BLaER1 (cell line): Measurements from ENCODE around the gene CERK.

Source experiments
- H3K27ac ChIP-seq: shearing (Covaris generic); formaldehyde crosslinking; 2 replicates; pipeline ENCODE4 v1.8.1; 2022
- H3K27me3 ChIP-seq: shearing (Covaris generic); formaldehyde crosslinking; 2 replicates; pipeline ENCODE4 v1.8.1; 2022
- H3K36me3 ChIP-seq: shearing (Covaris generic); formaldehyde crosslinking; 2 replicates; pipeline ENCODE4 v1.8.1; 2022
- H3K4me1 ChIP-seq: shearing (Covaris generic); formaldehyde crosslinking; 2 replicates; pipeline ENCODE4 v1.8.1; 2022
- H3K4me2 ChIP-seq: shearing (Covaris generic); formaldehyde crosslinking; 2 replicates; pipeline ENCODE4 v1.8.1; 2022
- H3K4me3 ChIP-seq: shearing (Covaris generic); formaldehyde crosslinking; 2 replicates; pipeline ENCODE4 v1.8.1; 2022
- H3K9ac ChIP-seq: shearing (Covaris generic); formaldehyde crosslinking; 2 replicates; pipeline ENCODE4 v1.8.1; 2022
- H3K9me3 ChIP-seq: shearing (Covaris generic); formaldehyde crosslinking; 2 replicates; pipeline ENCODE4 v1.8.1; 2022
- H4K20me1 ChIP-seq: shearing (Covaris generic); formaldehyde crosslinking; 2 replicates; pipeline ENCODE4 v1.8.1; 2022
- Cebpa-rat ChIP-seq: shearing (Covaris generic); IDR thresholded peaks from 2 replicates; pipeline ENCODE4 v1.8.1; 2022

Gene CERK

DNA sequence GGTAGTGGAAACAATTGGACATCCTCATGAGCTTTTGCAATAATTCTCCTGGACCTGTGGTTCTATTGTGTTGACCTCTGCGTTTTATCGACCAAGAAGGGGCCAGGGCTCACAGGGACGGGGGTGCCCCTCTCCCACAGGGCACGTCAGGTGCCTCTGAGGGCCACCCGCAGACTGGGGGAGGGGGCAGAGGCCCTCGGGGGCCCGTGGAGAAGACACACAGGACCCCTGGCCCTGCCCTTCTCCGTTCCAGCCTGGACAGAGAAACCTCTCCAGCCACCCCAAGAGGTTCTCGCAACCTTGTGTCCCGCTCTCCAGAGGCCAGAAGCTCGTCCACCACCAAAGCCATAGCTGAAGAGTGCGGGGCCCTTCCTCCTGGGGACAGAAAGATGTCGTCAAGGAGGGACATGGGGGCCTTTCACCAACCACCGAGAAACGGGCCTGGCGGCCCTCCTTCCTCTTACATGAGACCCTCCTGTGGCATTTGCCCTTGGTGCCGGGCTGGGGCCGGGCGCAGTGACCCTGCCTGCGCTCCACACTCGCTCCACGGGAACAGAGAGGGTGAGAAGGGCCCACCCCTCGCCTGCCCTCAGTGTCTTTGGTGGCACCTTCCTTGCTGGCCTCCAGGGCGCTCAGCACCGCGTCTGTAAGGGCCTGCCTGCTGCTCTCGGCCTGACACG lies 60.6 kb downstream of the CERK start:
- Histone ChIP-seq H3K36me3 (peaks cover 47% of the 10 kb centered on the region), H3K4me2 (peak overlapping the region; percentile 98), H3K9me3 (no peaks in the 10 kb centered on the region), H3K4me1 (peaks cover 95% of the 10 kb centered on the region), H3K27me3 (no peaks in the 10 kb centered on the region), H3K4me3 (peak overlapping the region; percentile 22; the same call in 1 of the 2 replicates), H4K20me1 (peaks cover 89% of the 10 kb centered on the region), H3K9ac (no peak overlapping the region), H3K27ac (peak overlapping the region; percentile 62; the same call in 1 of the 2 replicates)
- no peak for TF ChIP-seq Cebpa-rat

DNA sequence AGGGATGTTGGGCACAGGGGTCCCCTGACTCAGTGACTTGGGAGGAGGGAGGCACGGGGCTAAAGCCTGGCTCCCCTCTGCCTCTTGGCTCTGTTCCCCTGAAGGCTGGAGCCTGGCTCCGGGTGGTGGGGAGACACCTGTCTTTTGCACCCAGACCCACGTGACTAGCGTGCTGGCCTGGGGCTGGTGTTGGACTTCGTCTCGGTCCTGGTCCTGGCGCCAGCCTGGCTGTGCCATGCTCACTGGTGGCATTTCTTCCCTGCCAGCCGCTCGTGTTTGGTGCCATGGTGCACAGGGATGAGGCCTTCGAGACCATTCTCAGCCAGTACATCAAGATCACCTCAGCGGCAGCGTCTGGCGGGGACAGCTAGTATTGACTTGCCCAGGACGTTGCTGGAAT lies 61.2 kb downstream of the CERK start:
- H3K9ac ChIP-seq, result peak overlapping the region; percentile 79; the same call in 1 of the 2 replicates
- no peaks in the 10 kb centered on the region for H3K9me3 ChIP-seq
- peaks cover 89% of the 10 kb centered on the region for H4K20me1 ChIP-seq
- no peak overlapping the region; the same call in 1 of the 2 replicates for H3K4me3 ChIP-seq
- no peaks in the 10 kb centered on the region for H3K27me3 ChIP-seq
- H3K4me2 ChIP-seq, result peak overlapping the region; percentile 98
- H3K36me3 ChIP-seq, result peaks cover 41% of the 10 kb centered on the region
- H3K4me1 ChIP-seq, result peaks cover 95% of the 10 kb centered on the region
- TF ChIP-seq Cebpa-rat, result no peak
- peak overlapping the region; percentile 87; the same call in 1 of the 2 replicates for H3K27ac ChIP-seq

DNA sequence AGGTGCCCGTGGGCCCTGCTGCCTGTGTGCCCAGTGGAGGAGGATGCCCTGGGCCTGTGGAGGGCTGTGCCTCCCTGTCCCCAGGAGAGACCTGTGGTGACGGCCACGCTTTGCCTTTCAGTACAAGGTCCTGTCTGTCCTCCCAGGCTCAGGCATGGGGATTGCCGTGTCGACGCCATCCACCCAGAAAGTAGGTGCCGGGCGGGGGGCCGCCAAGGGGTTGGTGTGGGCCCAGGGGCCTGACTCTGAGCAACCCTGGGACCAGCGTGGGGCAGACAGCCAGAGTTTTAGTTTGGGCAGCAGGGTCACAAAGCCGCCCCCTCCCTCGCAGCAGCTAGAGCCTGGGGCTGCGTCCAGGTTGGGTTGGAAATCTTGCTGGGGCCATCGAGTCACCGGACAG lies 61.6 kb downstream of the CERK start:
- Histone ChIP-seq H3K27me3 (no peaks in the 10 kb centered on the region), H4K20me1 (peaks cover 88% of the 10 kb centered on the region), H3K9me3 (no peaks in the 10 kb centered on the region), H3K4me1 (peaks cover 95% of the 10 kb centered on the region), H3K36me3 (peaks cover 39% of the 10 kb centered on the region), H3K9ac (peak overlapping the region; percentile 79; the same call in 1 of the 2 replicates), H3K27ac (peak overlapping the region; percentile 87; the same call in 1 of the 2 replicates), H3K4me2 (peak overlapping the region; percentile 98), H3K4me3 (peak overlapping the region; percentile 3; the same call in 1 of the 2 replicates)
- no peak for TF ChIP-seq Cebpa-rat

- Histone ChIP-seq H3K9ac (peak overlapping the region; percentile 79; the same call in 1 of the 2 replicates), H3K9me3 (no peaks in the 10 kb centered on the region), H3K4me1 (peaks cover 95% of the 10 kb centered on the region), H3K4me3 (peak overlapping the region; percentile 3; the same call in 1 of the 2 replicates), H3K4me2 (peak overlapping the region; percentile 98), H3K27me3 (no peaks in the 10 kb centered on the region), H3K36me3 (peaks cover 43% of the 10 kb centered on the region), H4K20me1 (peaks cover 83% of the 10 kb centered on the region), H3K27ac (peak overlapping the region; percentile 87)
- no peak for TF ChIP-seq Cebpa-rat
Observed at GRCh38 chr22:46675938-46676337, 62.1 kb downstream of the CERK start.

- Histone ChIP-seq H3K27me3 (no peaks in the 10 kb centered on the region), H3K36me3 (peaks cover 48% of the 10 kb centered on the region), H3K9ac (peak overlapping the region; percentile 79), H3K9me3 (no peaks in the 10 kb centered on the region), H3K27ac (peak overlapping the region; percentile 87), H3K4me2 (peak overlapping the region; percentile 98), H4K20me1 (peaks cover 83% of the 10 kb centered on the region), H3K4me1 (peaks cover 99% of the 10 kb centered on the region), H3K4me3 (peak overlapping the region; percentile 66)
- no peak for TF ChIP-seq Cebpa-rat
Observed at GRCh38 chr22:46675479-46675878, 62.6 kb downstream of the CERK start.

- Histone ChIP-seq H3K4me3 (peak overlapping the region; percentile 66), H4K20me1 (peaks cover 84% of the 10 kb centered on the region), H3K27me3 (no peaks in the 10 kb centered on the region), H3K36me3 (peaks cover 53% of the 10 kb centered on the region), H3K27ac (peak overlapping the region; percentile 87), H3K4me1 (peaks cover 100% of the 10 kb centered on the region), H3K4me2 (peak overlapping the region; percentile 98), H3K9me3 (no peaks in the 10 kb centered on the region), H3K9ac (peak overlapping the region; percentile 79)
- no peak for TF ChIP-seq Cebpa-rat
Observed at GRCh38 chr22:46674906-46675305, 63.1 kb downstream of the CERK start.

DNA sequence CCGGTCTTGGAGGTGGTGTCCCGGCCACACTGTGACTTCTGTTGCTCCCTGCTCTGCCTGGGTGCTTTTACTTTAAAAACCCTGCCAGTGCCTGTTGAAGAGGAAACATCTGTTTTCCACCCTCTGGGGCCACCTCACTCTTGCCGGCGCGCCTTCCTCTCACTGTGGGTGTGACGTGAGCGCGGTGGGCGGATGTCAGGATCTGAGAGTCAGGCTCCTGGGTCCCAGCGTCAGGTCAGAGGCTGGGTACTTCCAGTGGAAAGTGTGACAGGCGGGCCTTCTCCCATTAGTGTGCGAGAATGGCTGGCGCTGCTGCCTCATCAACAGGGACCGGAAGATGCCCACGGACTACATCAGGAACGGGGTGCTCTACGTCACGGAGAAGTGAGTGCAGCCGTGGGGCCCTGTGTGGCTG lies 63.7 kb downstream of the CERK start:
- Histone ChIP-seq H3K4me1 (peaks cover 97% of the 10 kb centered on the region), H3K9ac (peak overlapping the region; percentile 79), H3K36me3 (peaks cover 58% of the 10 kb centered on the region), H3K27ac (peak overlapping the region; percentile 87), H4K20me1 (peaks cover 78% of the 10 kb centered on the region), H3K4me2 (peak overlapping the region; percentile 98), H3K27me3 (no peaks in the 10 kb centered on the region), H3K9me3 (no peaks in the 10 kb centered on the region), H3K4me3 (peak overlapping the region; percentile 66)
- no peak for TF ChIP-seq Cebpa-rat

GRCh38 chr22:46673662-46674236 lies 64.3 kb downstream of the CERK start:
- Histone ChIP-seq H3K27ac (peak overlapping the region; percentile 87), H3K36me3 (peaks cover 64% of the 10 kb centered on the region), H3K4me3 (peak overlapping the region; percentile 66), H3K4me2 (peak overlapping the region; percentile 98), H3K9me3 (no peaks in the 10 kb centered on the region), H3K27me3 (no peaks in the 10 kb centered on the region), H3K4me1 (peaks cover 96% of the 10 kb centered on the region), H4K20me1 (peaks cover 72% of the 10 kb centered on the region), H3K9ac (peak overlapping the region; percentile 79)
- TF ChIP-seq Cebpa-rat, result no peak

GRCh38 chr22:46673205-46673604 lies 64.8 kb downstream of the CERK start:
- H3K27ac ChIP-seq, result peak overlapping the region; percentile 87
- H3K36me3 ChIP-seq, result peaks cover 70% of the 10 kb centered on the region
- no peak for TF ChIP-seq Cebpa-rat
- no peaks in the 10 kb centered on the region for H3K27me3 ChIP-seq
- H4K20me1 ChIP-seq, result peaks cover 67% of the 10 kb centered on the region
- H3K4me1 ChIP-seq, result peaks cover 96% of the 10 kb centered on the region
- H3K4me3 ChIP-seq, result peak overlapping the region; percentile 66; the same call in 1 of the 2 replicates
- H3K9me3 ChIP-seq, result no peaks in the 10 kb centered on the region
- peak overlapping the region; percentile 98 for H3K4me2 ChIP-seq
- H3K9ac ChIP-seq, result peak overlapping the region; percentile 79

DNA sequence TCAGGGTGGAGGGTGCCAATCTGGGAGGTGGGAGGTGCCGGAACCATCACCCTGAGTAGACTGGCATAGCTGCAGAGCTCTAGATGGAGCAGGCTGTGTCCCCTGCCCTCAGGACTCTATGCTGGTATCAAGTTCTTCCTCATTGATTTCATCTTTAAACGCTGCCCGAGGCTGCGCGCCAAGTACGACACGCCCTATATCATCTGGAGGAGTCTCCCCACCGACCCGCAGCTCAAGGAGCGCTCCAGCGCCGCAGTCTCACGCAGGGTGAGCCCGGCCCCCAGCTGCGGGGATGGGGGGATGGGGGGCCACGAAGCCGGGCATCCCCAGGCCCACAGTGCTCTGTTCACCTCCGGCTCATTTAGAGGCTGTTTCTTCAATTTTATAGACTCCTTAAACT lies 65.3 kb downstream of the CERK start:
- peak overlapping the region; percentile 79; the same call in 1 of the 2 replicates for H3K9ac ChIP-seq
- peaks cover 66% of the 10 kb centered on the region for H4K20me1 ChIP-seq
- H3K27ac ChIP-seq, result peak overlapping the region; percentile 87
- H3K9me3 ChIP-seq, result no peaks in the 10 kb centered on the region
- TF ChIP-seq Cebpa-rat, result no peak
- H3K4me1 ChIP-seq, result peaks cover 96% of the 10 kb centered on the region
- H3K27me3 ChIP-seq, result no peaks in the 10 kb centered on the region
- peak overlapping the region; percentile 66; the same call in 1 of the 2 replicates for H3K4me3 ChIP-seq
- peak overlapping the region; percentile 98 for H3K4me2 ChIP-seq
- peaks cover 72% of the 10 kb centered on the region for H3K36me3 ChIP-seq
